ENCODE data around the gene DYSF. TPM values are rescaled to one million over a fixed set of nuclear protein-coding genes. Genes with fewer than 3 reads are reported as not detected.

Gene DYSF
- total and polyA plus RNA-seq, 2 donors = 5.8 to 9.2 TPM

DNA sequence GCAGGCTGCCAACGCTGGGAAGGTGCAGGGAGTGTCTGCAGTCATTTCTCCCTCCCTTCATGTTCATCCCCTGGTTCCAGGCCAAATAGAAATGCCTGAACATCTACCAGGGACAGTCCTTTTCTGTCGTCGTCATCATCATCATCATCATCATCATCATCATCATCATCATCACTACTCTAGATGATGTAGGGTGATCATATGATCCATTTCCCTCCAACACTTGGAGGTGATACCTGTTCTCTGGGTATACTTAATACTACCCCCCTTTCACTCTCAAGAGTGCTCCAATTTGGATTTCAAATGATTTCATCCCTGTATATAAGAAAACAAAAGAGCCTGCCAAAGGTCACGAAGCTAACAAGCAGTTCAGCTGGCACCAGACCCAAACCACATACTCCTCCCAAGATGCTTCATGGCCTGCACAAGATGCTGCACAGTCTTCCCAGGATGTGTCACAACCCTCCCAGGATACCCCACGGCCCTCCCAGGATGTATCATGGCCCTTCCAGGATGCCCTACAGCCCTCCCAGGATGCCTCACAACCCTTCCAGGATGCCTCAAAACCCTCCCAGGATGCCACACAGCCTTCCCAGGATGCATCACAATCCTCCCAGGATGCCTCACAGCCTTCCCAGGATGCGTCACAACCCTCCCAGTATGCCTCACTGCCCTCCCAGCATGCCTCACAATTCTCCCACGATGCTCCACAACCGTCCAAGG, 257.9 kb downstream of the DYSF start:
- H3K4me1 ChIP-seq (ENCODE audit: control insufficient read depth in 2 of 2, insufficient read depth in 2 of 2, low read length in 2 of 2) = no peaks in the 10 kb centered on the region
- no peaks in the 10 kb centered on the region for H3K36me3 ChIP-seq (ENCODE audit: control insufficient read depth in 2 of 2, insufficient read depth in 2 of 2, low read length in 1 of 2)
- DNase-seq (ENCODE audit: low read depth in 6 of 9, low spot score in 9 of 9) = no peak
- no peak overlapping the region for H3K4me3 ChIP-seq (ENCODE audit: low read length in 2 of 2)
- H3K27ac ChIP-seq (ENCODE audit: low read depth in 1 of 2, low read length in 1 of 2) = no peak overlapping the region
- 77% methylated on average over 8 of the region's 8 CpGs for WGBS
- no peaks in the 10 kb centered on the region for H3K9me3 ChIP-seq (ENCODE audit: control insufficient read depth in 2 of 2, insufficient read depth in 1 of 2, low read length in 1 of 2)
- H3K27me3 ChIP-seq (ENCODE audit: control insufficient read depth in 2 of 2, insufficient read depth in 1 of 2, low read length in 1 of 2) = no peaks in the 10 kb centered on the region

DNA sequence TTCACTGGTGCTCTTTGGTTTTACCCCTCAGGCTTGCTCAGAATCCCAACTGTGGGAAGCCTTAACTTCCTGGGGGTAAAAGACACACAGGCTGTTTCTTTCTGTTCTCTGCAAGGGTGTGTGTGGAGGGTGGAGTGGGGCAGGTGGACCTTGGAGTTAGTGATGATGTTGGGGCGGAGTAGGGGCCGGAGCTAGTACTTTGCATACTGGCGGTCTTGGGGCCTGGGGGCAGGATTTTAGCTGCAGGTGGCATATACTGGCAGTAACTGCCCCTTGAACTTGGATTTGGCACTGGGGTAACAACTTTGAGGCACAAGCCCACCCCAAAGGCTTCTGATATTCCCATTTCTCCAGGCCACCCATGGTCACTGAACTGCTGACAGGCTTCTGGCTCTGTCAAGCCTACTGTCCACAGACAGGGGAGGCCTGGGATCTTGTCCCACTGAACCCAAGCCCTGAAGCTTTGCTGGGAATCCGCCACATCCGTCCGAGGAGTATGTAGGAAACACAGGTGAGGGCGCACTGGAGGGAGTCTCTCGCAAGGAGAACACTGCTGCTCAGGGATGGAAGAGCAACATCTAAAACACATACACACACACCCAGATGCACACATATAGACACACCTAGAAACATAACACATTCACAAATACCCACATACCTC, 258.9 kb downstream of the DYSF start:
- no peak for DNase-seq (ENCODE audit: low read depth in 6 of 9, low spot score in 9 of 9)
- no peaks in the 10 kb centered on the region for H3K27me3 ChIP-seq (ENCODE audit: control insufficient read depth in 2 of 2, insufficient read depth in 1 of 2, low read length in 1 of 2)
- no peak overlapping the region for H3K27ac ChIP-seq (ENCODE audit: low read depth in 1 of 2, low read length in 1 of 2)
- H3K4me3 ChIP-seq (ENCODE audit: low read length in 2 of 2) = no peak overlapping the region
- 97% methylated on average over 8 of the region's 8 CpGs for WGBS
- H3K36me3 ChIP-seq (ENCODE audit: control insufficient read depth in 2 of 2, insufficient read depth in 2 of 2, low read length in 1 of 2) = no peaks in the 10 kb centered on the region
- H3K9me3 ChIP-seq (ENCODE audit: control insufficient read depth in 2 of 2, insufficient read depth in 1 of 2, low read length in 1 of 2) = no peaks in the 10 kb centered on the region
- H3K4me1 ChIP-seq (ENCODE audit: control insufficient read depth in 2 of 2, insufficient read depth in 2 of 2, low read length in 2 of 2) = no peaks in the 10 kb centered on the region

DNA sequence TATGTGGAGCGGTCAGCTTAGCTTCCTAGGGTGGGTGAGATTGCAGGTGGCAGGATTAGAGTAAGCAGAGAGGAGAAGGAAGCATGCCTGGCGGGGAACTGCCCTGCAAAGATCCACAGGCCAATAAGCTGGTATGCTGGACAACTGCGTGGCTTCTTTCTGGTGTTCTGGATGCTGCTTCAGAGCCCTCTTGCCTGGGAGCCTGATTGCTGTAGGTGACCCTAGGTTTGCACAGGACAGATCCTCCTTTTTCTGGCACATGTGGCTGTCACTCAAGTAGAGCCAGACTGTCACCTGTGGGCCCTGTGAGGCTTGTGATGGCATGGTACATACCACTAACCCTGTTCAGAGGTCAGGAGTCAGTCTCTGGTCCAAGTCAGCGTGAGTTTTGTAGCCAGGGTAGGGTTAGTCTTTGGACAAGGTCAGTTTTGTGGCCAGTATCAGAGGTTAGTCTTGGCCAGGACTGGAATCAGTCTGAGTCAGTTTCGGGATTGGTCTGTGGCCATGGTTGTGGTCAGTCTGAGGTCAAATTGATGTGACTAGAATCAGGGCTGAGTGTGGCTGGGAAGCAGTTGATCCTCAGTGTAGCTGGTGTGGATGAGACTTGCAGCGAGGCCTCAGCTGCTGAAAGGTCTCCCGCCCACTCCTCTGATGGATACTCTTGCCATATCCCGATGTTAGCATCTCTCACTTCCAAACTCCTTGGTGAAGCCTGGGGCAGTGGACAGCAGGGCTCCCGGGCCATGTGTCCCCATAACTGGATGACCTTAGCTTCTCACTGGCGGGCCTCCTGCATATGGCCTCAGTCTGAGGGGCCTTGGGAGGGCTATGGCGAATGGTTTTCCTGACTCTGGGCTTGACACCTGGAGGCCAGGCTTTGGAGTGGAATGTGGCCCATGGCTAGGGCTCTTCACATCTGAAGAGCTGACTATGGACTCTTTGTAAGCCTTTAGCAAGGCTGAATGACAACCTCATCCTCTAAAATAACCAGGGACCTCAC, 260.5 kb downstream of the DYSF start:
- Histone ChIP-seq H3K4me3 (ENCODE audit: low read length in 2 of 2) (no peak overlapping the region), H3K4me1 (ENCODE audit: control insufficient read depth in 2 of 2, insufficient read depth in 2 of 2, low read length in 2 of 2) (no peaks in the 10 kb centered on the region), H3K9me3 (ENCODE audit: control insufficient read depth in 2 of 2, insufficient read depth in 1 of 2, low read length in 1 of 2) (no peaks in the 10 kb centered on the region), H3K27ac (ENCODE audit: low read depth in 1 of 2, low read length in 1 of 2) (no peak overlapping the region), H3K27me3 (ENCODE audit: control insufficient read depth in 2 of 2, insufficient read depth in 1 of 2, low read length in 1 of 2) (no peaks in the 10 kb centered on the region), H3K36me3 (ENCODE audit: control insufficient read depth in 2 of 2, insufficient read depth in 2 of 2, low read length in 1 of 2) (no peaks in the 10 kb centered on the region)
- no peak for DNase-seq (ENCODE audit: low read depth in 6 of 9, low spot score in 9 of 9)
- WGBS = 91% methylated on average over 11 of the region's 11 CpGs

DNA sequence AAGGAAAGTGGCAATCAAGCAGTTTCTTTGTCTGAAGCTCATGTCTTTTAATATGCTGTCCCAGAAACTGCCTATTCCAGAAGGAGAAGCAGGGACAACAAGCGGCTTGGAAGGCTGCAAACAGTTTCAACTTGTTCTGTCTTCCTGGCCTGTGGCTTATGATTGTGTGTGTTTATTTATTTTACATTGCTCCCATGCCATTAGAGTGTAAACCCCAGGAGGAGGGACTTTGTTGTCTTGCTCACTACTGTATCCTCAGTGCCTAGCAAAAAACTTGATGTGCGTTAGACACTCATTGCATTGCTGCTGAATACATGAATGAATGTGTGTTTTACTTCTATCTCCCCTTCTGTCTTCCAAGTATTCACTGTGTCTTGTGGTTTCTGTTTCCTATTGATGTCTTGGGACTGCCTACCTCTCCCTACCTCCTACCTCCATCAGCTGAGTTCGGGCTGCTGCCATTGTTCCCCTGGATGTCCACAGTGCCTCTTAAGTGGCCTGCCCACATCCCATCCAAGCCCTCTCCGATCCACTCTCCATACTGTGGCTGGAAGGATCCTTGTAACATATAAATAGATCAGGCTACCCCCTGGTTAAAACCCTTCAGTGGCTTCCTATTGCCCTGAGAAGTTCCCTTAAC, 261.4 kb downstream of the DYSF start:
- Histone ChIP-seq H3K4me3 (ENCODE audit: low read length in 2 of 2) (no peak overlapping the region), H3K4me1 (ENCODE audit: control insufficient read depth in 2 of 2, insufficient read depth in 2 of 2, low read length in 2 of 2) (no peaks in the 10 kb centered on the region), H3K36me3 (ENCODE audit: control insufficient read depth in 2 of 2, insufficient read depth in 2 of 2, low read length in 1 of 2) (no peaks in the 10 kb centered on the region), H3K9me3 (ENCODE audit: control insufficient read depth in 2 of 2, insufficient read depth in 1 of 2, low read length in 1 of 2) (no peaks in the 10 kb centered on the region), H3K27ac (ENCODE audit: low read depth in 1 of 2, low read length in 1 of 2) (no peak overlapping the region), H3K27me3 (ENCODE audit: control insufficient read depth in 2 of 2, insufficient read depth in 1 of 2, low read length in 1 of 2) (no peaks in the 10 kb centered on the region)
- no peak for DNase-seq (ENCODE audit: low read depth in 6 of 9, low spot score in 9 of 9)
- 90% methylated on average over 4 of the region's 4 CpGs for WGBS

DNA sequence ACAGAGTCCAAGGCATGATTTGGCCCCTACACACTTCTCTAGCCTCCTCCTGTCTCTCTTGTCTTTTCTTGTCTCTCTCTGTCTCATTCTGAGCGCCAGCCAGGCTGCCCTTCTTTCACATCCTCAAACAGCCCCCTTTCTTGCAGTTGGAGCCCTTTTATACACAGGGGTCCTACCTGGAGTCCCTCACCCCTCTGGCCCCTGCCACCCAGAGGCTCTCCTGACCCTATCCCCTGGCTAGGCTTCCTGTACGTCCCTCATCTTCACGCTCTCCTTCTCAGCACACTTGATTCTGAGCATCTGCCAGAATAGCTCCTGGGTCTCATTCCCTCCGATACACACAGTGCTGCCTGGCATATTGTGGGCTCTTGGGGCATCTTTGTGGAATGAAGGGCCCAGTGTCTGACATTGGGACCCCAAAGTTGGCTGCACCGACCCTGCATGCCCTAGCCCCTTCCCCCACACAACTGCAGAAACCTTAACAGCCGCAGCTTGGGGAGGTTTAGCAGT, 261.9 kb downstream of the DYSF start:
- WGBS = 91% methylated on average over 6 of the region's 6 CpGs
- Histone ChIP-seq H3K27me3 (ENCODE audit: control insufficient read depth in 2 of 2, insufficient read depth in 1 of 2, low read length in 1 of 2) (no peaks in the 10 kb centered on the region), H3K27ac (ENCODE audit: low read depth in 1 of 2, low read length in 1 of 2) (no peak overlapping the region), H3K36me3 (ENCODE audit: control insufficient read depth in 2 of 2, insufficient read depth in 2 of 2, low read length in 1 of 2) (no peaks in the 10 kb centered on the region), H3K4me3 (ENCODE audit: low read length in 2 of 2) (no peak overlapping the region), H3K9me3 (ENCODE audit: control insufficient read depth in 2 of 2, insufficient read depth in 1 of 2, low read length in 1 of 2) (no peaks in the 10 kb centered on the region), H3K4me1 (ENCODE audit: control insufficient read depth in 2 of 2, insufficient read depth in 2 of 2, low read length in 2 of 2) (no peaks in the 10 kb centered on the region)
- DNase-seq (ENCODE audit: low read depth in 6 of 9, low spot score in 9 of 9) = no peak

DNA sequence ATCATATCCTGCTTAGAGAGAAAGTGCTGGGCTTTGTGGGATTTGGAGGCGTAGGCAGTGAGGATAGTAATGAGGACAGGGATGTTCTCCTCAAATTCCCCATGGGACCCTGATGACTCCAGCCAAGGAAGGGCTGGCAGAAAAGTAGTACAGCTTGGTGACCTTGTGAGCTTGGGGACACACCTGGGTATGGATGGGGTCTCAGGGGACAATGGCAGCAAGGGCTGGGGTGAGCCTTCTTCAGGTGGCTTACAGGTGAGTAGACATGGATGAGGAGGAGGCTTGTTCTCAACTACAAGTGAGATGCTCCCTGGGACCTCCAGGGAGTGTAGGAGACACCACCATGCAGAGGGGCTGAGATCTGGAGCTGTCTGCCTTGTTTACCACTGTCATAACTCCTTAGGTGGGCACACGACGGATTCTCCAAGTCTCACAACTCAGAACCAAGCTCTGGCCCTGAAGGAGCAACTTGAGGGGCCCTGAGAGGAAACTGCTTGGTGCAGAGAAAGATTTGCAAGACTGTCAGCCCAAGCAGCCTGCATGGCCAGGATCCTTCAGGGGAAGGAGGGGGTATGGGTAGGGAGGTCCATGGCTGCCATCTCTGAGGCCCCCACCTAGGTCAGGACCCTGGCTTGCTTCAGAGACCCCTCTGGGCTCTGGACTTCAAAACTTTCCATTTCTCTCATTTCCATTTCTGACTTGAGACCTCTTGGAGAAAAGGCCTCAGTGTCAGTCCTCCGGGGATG, 262.8 kb downstream of the DYSF start:
- H3K4me1 ChIP-seq (ENCODE audit: control insufficient read depth in 2 of 2, insufficient read depth in 2 of 2, low read length in 2 of 2) = no peaks in the 10 kb centered on the region

DNA sequence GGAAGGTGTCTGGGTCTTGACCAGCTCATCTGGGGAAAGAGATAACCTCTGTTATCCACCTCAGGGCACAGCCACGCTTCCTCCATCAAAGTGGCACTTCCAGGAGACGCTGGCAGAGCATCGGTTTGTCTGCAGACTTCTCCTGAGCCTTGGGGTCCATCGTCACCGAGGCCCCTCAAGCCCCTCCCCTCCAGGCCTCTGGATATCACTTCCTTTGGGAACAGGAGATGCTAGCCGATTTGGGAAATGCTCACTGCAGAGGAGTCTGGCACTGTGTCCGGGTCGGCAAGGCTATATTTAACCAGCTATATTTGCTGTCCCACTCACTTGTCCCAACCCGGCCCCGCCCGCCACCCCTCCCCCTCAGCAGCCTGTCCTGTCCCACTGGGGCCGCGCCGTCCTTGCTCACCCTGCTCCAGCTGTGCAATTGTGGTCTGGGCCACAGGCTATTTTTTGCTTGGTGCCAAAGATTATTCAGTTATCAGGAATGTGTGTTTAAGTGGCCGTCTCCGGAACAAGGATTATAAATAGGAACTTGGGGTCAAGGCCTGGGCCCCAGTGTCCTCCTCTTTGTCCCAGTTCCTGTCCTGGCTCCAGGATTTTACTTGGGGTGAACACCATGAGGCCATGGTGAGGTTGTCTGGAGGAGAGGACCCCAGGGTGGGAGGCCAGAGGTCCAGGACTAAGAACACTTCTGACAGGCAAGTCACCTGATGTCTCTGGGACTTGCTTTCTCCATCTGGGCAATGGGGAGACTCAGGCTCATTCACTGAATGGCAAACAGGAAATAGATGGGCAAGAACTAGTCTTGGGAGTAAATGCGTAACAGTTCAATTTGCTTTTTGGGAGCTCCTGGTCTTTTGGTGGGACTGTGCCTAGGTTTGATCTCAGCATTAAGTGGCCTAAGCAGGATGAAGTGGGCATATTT, 263.6 kb downstream of the DYSF start:
- no peaks in the 10 kb centered on the region for H3K9me3 ChIP-seq (ENCODE audit: control insufficient read depth in 2 of 2, insufficient read depth in 1 of 2, low read length in 1 of 2)
- H3K4me1 ChIP-seq (ENCODE audit: control insufficient read depth in 2 of 2, insufficient read depth in 2 of 2, low read length in 2 of 2) = no peaks in the 10 kb centered on the region
- no peaks in the 10 kb centered on the region for H3K27me3 ChIP-seq (ENCODE audit: control insufficient read depth in 2 of 2, insufficient read depth in 1 of 2, low read length in 1 of 2)
- DNase-seq (ENCODE audit: low read depth in 6 of 9, low spot score in 9 of 9) = no peak
- no peaks in the 10 kb centered on the region for H3K36me3 ChIP-seq (ENCODE audit: control insufficient read depth in 2 of 2, insufficient read depth in 2 of 2, low read length in 1 of 2)
- H3K27ac ChIP-seq (ENCODE audit: low read depth in 1 of 2, low read length in 1 of 2) = no peak overlapping the region
- WGBS = 87% methylated on average over 17 of the region's 17 CpGs
- no peak overlapping the region for H3K4me3 ChIP-seq (ENCODE audit: low read length in 2 of 2)

More for the DNA sequence above, 262.8 kb downstream of the DYSF start:
- DNase-seq (ENCODE audit: low read depth in 6 of 9, low spot score in 9 of 9) = no peak
- Histone ChIP-seq H3K4me3 (ENCODE audit: low read length in 2 of 2) (no peak overlapping the region), H3K27ac (ENCODE audit: low read depth in 1 of 2, low read length in 1 of 2) (no peak overlapping the region), H3K27me3 (ENCODE audit: control insufficient read depth in 2 of 2, insufficient read depth in 1 of 2, low read length in 1 of 2) (no peaks in the 10 kb centered on the region), H3K9me3 (ENCODE audit: control insufficient read depth in 2 of 2, insufficient read depth in 1 of 2, low read length in 1 of 2) (no peaks in the 10 kb centered on the region), H3K36me3 (ENCODE audit: control insufficient read depth in 2 of 2, insufficient read depth in 2 of 2, low read length in 1 of 2) (no peaks in the 10 kb centered on the region)
- WGBS = 91% methylated on average over 4 of the region's 4 CpGs
